ELF-1 (cell line): ENCODE results near the gene LAMA2.
"Not testable (repeated sequence)": the region's sequence is repeated elsewhere in the genome, so short reads cannot be mapped to it uniquely, and the experiment has no call there.

Source experiments
- DNase-seq: peaks from one replicate; pipeline ENCODE4 v3.0.0-alpha.2; 2016; ENCODE audit warnings: low read depth, low spot score

LAMA2 gene

DNA sequence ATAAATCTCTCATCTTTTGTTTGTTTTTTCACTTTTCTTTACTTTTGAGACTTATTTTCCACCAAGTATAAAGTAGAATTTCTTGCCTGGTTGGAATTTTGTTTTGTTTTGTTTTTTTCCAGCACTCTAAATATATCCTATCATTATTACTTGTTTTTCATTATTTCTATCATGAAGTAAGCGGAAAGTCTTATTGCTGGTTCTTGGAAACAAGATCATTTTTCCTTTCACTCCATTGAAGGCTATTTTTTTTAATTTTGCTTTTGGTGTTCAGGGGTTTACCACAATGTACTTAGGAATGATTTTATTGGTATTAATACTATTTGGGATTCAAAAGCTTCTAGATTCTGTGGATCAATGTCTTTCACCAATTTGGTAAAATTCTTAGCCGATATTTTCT lies 190.1 kb downstream of the LAMA2 start:
- DNase-seq: no peak

DNA sequence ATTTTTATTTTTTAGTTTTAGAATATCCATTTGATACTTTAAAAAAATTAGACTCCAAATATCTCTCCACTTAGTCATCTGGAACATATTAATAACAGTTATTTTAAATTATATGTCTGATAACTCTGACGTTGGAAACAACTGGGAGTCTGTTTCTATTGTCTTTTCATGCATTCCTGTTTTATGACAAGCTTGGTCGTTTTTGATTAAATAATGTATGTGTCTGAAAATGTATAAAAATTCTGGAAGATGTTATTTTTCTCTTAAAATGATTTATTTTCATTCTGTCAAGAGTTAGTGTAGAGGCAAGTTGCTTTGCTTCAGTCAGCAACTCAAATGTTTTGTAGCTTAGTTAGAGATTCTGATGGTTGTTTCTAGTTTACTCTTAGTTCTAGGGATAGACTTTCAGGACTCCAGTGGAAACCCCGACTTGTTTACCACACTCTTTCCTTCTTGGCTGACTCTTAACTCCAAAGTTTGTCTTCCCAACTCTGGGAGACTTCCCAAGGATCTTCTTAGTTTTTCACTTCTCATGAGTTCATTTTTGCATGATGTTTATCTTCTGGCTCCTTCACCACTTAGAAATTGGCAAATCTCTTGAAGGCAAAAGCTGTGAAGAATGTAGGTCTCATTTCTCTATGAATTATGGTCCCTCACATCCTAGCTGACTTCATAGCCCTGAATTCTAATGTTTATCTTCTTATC lies 190.9 kb downstream of the LAMA2 start:
- DNase-seq: no peak

DNA sequence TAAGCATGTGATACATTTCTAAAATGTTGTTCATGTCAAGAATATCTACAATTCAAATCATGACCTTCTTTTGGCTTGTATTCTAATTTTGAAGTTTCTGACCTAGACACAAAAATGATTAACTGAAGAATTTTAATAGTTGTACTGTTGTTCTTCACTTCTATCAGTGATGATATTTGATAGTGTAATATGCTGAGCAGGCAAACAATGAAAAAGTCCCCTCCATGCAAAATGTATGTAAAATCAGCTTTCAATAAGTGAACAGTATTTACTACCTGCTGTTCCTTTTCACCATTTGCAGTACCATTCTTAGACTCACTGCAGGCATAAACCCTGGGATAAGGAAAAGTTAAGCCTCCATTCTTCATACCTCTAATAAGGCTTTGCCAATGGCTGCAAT lies 201.5 kb downstream of the LAMA2 start:
- DNase-seq: no peak

DNA sequence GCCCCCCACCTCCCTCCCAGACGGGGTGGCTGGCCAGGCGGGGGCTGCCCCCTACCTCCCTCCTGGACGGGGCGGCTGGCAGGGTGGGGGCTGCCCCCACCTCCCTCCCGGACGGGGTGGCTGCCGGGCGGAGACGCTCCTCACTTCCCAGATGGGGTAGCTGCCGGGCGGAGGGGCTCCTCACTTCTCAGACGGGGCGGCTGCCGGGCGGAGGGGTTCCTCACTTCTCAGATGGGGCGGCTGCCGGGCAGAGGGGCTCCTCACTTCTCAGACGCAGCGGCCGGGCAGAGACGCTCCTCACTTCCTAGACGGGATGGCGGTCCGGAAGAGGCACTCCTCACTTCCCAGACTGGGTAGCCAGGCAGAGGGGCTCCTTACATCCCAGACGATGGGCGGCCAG lies 205.5 kb downstream of the LAMA2 start:
- not testable (repeated sequence) for DNase-seq

DNA sequence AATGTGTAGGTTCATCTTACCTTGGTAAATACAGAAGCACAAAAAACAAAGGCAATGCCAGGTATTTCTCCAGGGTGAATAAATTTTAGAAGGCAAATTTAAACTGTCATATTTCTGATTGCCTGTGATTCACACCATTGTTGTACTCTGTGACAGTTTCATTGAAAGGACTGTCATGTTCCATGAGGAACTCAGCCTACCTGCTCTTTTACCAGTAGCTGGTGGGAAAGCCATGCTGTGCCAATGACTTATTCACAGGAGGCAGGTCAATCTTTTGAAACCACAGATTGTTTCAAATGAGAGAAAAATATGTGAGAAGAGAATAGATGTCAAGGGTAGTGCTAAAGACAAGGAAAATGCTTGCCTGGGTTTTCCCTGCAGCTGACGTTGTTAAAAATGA lies 206.4 kb downstream of the LAMA2 start:
- no peak for DNase-seq

DNA sequence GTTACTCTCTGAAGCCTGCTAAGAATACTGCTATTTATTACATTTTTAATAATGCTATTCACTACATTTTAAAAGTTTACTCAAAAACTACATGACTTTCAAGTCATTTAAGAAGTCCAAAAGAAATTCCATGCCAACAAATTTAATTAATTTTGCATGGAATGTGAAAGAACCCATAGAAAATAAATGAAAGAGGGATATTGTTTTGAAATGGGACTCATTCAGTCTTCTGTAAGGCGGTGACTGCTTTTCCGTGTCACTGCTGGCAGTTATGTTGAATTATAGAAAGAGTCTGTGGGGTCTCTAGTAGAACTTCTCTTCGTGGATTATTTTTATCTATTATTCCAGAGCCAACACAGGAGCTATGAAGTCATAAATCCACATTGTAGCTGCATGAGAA lies 211.2 kb downstream of the LAMA2 start:
- DNase-seq: no peak

DNA sequence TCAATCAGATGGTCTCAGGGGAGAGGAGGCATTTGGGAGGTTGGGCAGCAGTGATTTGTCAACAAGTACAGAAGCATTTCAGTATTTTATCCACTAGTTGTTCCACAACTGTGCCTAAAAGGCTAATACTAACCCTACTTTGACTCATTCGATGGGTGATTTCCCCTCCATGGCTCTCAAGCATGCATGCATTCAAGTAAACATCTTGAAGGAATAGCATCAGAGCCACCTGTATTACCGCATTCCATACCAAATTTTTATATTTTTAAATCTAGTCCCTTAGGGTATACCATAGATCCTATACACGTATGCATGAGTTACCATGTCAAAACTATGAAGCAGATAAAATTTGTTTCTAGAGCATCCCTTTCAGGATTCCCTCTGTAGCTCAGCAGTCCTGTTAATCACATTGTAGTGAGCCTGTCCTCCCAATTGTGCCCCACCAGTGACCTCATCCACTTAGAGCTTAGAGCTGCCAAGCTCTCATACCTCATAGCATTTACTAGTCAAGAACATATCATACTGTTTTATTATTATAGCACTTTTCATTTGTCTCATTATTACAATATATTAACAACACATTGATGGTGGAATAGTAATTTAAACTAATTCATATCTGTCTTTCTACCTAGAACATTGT lies 213.8 kb downstream of the LAMA2 start:
- DNase-seq: no peak

DNA sequence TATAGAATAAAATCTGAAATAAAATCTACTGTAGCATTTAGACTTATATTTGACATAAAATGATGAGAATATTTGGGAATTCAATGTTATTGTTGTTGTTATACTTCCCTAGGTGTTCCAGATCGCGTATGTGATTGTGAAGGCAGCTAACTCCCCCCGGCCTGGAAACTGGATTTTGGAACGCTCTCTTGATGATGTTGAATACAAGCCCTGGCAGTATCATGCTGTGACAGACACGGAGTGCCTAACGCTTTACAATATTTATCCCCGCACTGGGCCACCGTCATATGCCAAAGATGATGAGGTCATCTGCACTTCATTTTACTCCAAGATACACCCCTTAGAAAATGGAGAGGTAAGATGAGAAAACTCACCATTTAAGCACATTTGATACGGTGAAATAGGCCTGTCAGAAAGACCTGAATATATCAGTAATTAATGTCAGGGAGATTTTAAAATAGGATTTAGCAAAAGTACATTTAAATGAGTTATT lies 215.2 kb downstream of the LAMA2 start:
- no peak for DNase-seq

DNA sequence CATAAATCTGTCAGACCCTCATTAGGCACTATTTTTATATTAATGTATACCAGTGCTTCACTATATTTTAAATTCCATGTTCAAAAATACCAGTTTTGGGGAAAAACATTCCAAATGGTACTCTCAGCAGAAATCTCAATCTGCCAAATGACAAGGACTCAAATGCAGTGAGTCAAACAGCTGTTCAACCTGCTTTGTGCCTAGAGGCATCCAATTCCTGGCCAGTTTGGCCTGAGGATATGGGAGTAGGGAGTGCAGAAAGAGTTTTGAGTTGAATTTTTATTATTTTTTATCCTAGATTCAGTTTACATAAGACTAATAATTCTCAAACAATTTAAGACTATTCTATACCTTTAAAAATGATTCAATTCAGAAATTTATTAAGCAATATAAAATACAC lies 216.8 kb downstream of the LAMA2 start:
- DNase-seq: no peak

DNA sequence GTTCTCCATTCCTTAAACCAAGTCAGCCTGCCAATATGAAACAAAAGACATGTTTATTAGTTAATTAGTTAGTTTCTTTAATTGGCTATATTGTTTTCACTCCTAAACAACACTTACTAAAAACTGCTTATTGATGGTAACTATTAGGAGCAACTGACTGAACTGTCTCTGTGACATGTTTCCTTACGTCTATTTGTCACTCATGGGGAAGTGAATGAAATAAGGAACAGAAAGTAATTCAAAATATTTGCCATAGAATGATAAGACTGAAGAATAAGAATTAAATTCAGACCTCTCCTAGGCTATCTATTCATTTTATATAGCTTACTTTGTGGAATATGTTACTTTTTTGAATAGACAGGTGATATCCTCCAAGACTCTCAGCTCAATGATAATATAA lies 217.2 kb downstream of the LAMA2 start:
- DNase-seq: no peak

DNA sequence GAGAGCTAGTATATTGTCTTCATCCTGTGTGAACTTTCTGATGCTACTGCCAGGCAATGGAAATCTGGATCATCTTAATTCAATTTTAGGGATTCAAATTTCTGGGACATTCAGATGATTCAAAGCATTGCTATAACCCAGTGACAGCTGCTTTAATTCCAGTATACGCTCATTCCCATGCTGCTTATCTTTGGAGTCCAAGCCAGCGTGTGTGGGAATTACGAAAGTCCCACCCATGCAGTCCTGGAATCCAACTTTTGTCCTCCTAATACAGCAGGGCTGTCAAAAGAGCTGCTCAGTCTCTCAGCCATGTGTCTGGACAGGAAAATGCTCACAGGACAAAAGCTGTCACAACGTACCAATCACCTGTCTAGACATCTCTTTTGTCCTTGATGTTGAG lies 219.8 kb downstream of the LAMA2 start:
- no peak for DNase-seq

DNA sequence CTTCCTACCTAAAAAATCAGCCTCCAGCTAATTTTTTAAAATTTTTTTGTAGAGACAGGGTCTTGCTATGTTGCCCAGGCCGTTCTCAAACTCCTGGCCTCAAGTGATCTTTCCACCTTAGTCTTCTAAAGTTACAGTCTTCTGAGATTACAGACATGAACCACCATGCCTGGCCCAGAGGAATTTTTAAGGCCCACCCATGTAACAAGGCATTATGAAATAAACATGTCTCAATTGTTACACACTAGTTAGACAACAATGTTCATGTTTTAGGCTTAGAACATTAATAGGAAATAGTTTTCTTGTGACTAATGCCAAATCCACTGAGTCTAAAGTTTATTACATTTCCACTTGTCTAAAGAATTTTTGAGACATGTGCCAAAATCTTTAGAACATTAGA lies 221.2 kb downstream of the LAMA2 start:
- DNase-seq: no peak

DNA sequence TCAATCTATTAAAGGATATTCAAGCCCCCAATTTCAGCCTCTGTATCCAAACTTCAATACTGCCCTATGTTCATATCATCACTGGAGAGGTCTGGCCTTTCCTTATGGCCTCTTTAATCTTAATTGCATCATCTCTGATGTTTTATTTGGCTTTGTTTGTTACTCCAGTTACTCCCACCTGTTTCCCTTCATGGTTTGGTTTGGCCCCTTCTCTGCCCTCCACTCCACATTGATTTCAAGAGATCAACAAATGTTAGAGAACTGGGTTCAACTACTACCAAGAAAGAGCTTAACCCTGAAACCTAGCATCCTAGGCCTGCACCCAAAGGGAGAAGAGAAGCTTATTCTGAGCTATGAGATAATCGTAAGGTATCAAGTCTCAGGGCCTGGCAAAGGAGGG lies 221.6 kb downstream of the LAMA2 start:
- DNase-seq: no peak

DNA sequence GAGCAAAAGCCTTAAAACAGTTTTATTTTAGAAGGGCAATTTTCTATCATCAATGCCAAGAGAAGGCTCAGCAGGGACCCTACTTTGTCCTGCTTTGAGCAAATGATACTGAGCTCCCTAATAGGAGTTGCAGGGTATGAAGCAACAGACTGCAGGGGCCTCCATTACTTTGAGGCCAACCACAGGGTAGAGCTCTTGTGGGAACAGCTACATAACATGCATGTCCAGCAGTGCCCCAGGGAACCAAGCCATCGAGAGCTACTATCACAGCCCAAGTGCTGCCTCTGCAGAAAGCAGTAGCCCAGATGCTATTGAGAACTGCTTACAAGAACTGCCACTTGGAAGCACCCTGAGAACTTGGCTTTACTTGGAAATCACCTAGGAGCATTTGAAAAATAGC lies 222.1 kb downstream of the LAMA2 start:
- DNase-seq: peak; percentile 64

DNA sequence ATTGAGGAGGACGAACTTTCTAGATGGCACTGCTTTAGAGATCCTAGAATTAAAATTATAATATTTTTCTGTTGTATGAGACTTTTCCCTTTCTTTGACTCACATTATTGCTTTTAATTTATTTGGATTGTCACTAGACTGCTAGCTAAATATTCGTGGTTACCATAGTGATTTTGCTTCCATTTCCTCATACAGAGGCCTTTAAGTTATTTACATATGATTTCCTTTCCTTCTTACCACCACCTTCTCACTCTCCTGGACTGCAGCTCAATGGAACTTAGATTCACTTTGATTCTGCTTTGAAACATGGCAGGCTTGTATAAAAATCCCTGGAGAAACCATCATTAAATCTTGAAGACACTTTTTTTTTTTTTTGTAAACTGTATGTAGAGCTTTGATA lies 222.9 kb downstream of the LAMA2 start:
- no peak for DNase-seq

DNA sequence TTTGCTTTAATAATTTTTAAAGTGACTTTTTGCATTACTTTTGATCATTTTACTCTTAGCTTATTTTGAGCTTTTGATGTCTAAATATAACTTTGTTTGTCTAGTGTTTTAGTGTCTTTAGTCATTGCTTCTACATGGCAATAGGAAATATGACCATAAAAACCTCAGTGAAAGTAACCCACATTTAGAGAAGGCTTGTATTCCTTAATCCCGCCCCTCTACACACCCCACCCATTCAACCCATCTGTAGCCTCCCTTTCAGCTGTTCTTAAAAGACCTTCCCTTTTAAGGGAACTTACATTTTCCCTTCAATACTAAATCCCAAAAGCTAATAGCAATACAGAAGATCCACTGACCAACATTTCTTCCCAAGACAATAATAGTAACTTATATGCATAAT lies 225.4 kb downstream of the LAMA2 start:
- no peak for DNase-seq

DNA sequence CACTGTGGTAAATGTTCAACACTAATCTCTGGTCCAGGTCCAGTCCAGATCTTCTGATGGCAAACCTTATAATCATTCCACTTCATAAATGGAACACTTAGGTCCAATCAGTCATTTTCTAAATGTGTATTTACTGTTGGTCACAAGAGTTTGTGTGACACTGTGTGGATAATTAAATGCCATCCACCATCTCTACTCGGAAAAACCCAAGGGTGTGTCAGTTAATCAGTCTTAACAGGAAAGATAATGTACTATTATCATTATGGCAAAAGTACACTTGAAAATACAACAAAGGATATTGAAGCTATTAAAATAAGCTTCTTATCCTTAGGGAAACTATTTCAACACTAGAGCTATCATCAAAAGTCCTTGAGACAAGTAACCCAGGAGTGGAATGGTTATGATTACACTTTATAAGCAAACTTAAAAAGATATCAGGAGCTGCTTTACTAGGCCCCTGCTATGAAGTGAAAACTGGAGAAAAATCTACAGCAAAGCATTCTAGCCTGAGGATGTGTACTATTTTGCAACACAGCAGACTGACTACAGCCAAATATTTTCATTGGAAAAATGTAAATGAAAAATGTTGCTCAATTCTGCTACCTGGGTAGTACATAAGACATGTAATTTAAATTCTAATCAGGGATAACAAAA lies 227.9 kb downstream of the LAMA2 start:
- DNase-seq: no peak

DNA sequence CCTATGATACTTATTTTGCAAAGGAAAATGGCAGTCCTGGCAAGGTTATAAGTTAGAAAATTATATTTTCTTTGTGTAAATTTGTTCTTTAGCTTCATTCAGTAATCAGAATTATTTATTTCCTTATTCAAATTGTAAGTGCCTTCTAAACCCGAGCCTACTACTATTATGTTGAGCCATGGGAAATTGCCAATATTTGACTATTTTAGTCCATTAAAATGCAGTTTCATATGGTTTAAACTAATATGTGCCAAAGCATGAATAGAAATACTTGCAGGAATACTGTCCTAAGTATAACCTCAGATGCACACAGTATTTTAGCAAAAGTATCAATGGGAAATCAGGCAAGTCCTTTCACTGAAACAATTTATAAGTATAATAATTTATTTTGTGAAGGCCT lies 228.4 kb downstream of the LAMA2 start:
- DNase-seq: no peak

DNA sequence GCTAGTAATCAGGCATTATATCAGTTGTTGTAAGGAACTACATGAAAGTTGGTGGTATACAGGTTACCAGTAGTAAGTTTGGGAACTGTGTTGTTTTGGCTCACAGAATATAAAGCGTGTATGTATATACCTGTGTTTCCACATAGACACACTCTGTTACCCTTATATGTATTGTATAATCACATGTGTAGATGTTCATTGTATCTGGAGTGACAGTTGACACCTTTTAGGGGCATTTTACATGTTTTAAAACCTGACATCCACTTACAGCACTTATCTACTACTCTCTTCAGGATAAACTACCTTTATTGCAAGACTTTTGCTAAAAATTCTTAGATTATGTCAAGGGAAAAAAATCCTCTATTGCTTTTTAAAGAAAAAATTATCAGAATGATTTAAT lies 228.9 kb downstream of the LAMA2 start:
- DNase-seq: no peak

DNA sequence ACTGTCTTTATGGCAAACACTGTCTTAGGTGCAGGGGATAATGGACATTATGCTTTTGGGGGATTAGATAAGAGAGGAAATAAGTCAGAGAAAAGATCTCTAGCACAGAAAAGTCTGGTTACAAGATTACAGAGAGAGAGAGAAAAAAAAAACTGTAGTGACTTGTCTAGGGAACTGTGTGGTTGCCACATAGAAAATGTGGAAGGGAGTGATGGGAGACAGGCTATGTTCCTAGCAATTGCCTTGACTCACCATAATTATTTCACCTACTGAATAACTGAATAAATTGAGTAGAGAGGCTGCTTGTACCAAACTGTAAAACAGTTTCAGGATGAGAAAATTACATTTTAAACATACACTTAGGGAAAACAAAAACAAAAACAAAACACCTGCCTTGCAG lies 229.7 kb downstream of the LAMA2 start:
- DNase-seq: no peak

DNA sequence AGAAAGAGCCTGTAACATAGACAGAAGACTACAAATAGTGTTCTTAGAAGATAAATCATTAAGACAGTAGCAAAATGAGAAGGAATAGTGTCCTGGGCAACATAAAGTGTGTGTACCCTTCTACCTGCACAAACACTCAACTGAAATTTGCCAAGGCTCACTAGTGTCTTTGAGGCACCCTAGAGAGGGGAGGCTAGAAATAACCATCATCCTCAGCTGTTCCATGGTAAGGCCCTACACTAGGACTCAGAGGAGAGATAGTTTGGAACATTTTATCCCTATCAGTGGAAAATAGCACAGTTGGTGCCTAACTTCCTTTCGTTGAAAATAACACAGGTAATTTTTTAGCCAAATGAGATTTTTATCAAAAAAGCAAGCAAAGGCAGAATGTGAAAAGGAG lies 230.7 kb downstream of the LAMA2 start:
- no peak for DNase-seq

DNA sequence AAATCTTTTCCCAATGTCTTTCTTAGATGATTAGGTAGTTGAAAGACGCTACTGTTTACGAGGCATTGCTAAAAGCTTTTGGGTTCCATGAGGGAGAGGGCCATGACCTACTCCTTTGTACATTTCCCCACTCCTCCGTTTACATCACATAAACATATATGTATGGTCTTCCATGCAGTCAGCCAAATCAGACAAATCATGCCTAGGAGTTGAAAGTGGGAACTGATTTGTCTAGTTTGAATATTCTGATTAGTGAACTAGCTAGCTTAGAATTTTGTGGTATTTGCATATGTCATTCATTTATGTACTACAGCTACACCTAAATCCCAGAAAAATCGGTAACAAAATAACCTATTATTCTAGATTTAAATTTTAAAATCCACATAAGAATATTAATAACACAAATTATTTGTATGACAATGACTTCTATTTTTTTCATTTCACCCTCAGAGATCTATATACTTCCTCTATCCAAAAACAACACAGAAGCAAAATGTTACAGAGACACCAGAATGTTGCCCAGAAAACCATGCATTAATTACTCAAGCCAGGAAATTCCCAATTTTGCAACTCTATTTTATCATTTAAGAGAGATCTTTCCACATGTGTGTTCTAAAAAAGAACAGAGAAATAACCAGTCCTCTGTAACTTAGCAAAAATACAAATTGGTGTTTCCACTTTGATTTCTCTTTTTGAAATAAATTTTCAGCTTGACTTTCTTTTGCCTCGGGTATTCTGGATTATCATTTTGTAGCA lies 231.9 kb downstream of the LAMA2 start:
- DNase-seq: no peak
